ENCODE results near the gene COX4I1. TPM values are rescaled to one million over a fixed set of nuclear protein-coding genes. Genes with fewer than 3 reads are reported as not detected.

The COX4I1 gene
- total RNA-seq, 1 donor from 2014 or later: 267 TPM

DNA sequence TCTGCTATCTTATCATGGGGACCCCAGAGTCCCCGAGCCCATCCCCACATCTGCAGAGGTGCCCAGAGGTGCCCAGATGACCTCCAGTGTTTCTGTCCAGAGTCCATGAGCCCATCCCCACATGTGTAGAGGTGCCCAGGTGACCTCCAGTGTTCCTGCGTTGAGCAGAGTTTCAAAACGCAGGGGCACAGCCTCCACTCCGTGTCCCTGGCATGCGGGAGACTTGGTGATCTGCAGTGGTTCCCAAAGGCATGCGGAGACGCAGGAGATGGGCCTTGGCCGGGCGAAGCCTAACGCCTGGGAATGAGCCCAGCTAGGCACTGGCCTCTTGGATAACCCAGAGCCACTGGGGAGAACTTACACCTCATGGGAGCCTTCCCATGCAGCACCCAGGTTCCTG, 41.3 kb downstream of the COX4I1 start:
- DNase-seq: no peak

GRCh38 chr16:85842435-85842834, 42.9 kb downstream of the COX4I1 start:
- no peak for DNase-seq

- no peak for DNase-seq
Observed at GRCh38 chr16:85842848-85843247, 43.4 kb downstream of the COX4I1 start.

DNA sequence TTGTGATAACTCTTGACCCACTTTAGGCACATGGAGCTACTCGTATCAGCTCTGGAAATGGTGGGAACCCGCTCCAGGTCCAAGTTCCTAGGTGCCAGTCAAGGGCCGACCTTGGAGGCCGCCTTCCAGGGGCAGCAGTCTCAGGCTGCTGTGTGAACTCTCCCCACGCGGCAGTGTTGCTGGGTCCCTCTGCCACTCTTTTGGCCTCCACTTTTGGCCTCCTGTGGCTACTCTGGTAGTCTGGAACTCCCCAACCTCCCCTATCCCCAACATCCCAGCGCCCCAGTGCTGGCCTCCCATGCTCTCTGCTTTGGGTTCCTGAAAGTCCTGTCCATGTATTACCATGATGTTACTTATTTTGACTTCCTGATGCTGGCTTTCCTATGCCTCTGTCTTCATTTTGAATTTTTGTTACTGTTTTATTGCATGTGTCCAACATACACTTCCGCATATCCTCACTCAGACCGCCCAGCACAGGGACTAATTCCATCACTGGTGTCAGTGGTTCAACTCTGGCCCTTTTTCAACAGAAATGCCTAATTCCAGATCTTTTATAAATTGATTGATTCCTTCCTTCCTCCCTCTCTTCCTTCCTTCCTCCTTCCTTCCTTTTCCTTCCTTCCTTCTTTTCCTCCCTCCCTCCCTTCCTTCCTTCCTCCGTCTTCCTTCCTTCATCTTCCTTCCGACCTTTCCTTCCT, 44.1 kb downstream of the COX4I1 start:
- DNase-seq: no peak

GRCh38 chr16:85844169-85844481, 44.6 kb downstream of the COX4I1 start:
- no peak for DNase-seq

DNA sequence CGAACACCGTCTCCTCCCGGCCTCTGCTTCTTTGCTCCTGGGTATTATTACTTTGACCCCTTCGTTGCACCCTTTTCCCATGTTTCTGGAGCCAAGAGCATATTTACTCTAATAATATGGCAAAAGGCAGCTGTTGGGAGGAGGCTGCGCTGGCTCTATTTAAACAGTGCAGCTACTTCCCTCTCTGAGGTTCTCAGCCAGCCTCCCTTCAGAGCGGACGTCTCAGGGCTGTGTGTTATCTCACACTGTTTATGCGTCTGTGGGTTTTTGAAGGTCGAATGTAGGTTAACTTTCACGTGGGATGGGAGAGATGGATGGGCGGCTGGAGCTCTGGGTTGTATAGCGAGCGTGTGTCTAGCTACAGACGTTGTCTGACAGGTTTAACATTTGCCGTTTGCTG, 45.3 kb downstream of the COX4I1 start:
- DNase-seq: no peak

GRCh38 chr16:85845266-85845665, 45.8 kb downstream of the COX4I1 start:
- DNase-seq: no peak

DNA sequence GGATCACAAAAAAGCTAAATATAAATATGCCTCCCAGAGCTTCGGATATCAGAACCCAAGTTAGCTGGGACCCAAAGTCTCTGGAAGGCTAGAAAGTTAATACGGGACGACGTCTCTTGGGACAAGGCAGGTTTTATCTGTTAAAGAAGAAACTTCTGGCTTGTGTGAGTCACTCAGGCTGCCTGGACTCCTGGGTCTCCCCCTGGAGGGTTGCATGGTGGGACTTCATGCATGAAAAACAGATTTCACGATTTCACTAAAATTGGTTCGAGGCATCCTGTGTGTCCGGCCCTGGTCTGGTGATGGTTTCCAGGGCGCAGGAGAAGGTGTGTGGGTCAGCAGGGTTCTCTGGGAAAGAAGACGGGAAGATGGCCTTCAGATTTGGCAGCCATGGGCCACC, 47.0 kb downstream of the COX4I1 start:
- no peak for DNase-seq

- DNase-seq: no peak
Observed at GRCh38 chr16:85847036-85847435, 47.5 kb downstream of the COX4I1 start.

- no peak for DNase-seq
Observed at GRCh38 chr16:85847681-85848601, 48.4 kb downstream of the COX4I1 start.

- no peak for DNase-seq
Observed at GRCh38 chr16:85848986-85849385, 49.5 kb downstream of the COX4I1 start.

GRCh38 chr16:85849388-85849787, 49.9 kb downstream of the COX4I1 start:
- DNase-seq: no peak

GRCh38 chr16:85850344-85850880, 50.9 kb downstream of the COX4I1 start:
- DNase-seq: no peak

- DNase-seq: no peak
Observed at GRCh38 chr16:85851034-85851785, 51.7 kb downstream of the COX4I1 start.

GRCh38 chr16:85853547-85854545, 54.4 kb downstream of the COX4I1 start:
- no peak for DNase-seq

GRCh38 chr16:85854935-85855334, 55.4 kb downstream of the COX4I1 start:
- DNase-seq: no peak

DNA sequence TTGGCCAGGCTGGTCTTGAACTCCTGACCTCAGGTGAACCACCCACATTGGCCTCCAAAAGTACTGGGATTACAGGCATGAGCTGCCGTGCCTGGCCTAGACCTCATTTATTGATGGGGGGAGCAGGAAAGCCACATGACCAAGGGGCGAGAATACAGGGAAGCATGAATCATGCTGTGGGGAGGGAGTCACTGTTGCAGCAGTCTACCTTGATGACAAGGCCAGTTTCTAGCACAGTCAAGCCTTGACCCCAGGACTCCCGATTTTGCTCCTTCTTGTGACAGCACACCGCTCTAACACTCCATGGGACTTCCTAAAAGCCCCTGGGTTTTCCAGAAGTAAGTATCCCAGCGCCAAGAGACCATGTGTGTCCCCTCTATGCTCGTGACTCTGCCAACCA, 56.6 kb downstream of the COX4I1 start:
- DNase-seq: no peak

- DNase-seq: no peak
Observed at GRCh38 chr16:85856585-85856984, 57.1 kb downstream of the COX4I1 start.
